Karpas-422 (cell line): ENCODE measurements around the gene CHRNA4. TPM values are rescaled to one million over a fixed set of nuclear protein-coding genes. Genes with fewer than 3 reads are reported as not detected.
"Not testable (repeated sequence)": the region's sequence is repeated elsewhere in the genome, so short reads cannot be mapped to it uniquely, and the experiment has no call there.

Experiments used
- DNase-seq: peaks from one replicate; pipeline ENCODE4 v3.0.0-alpha.2; 2015
- H2AFZ ChIP-seq: fragments of 200-600 bp; sonication (generic); 2 replicates; pipeline ENCODE4 v1.6.1; 2014; ENCODE audit warnings: antibody characterized with exemption, low read length, mixed read lengths
- H3K27ac ChIP-seq: fragments of 200-600 bp; sonication (generic); 2 replicates; pipeline ENCODE4 v1.5.1; 2014; ENCODE audit warnings: mild to moderate bottlenecking, low read length, moderate library complexity
- H3K27me3 ChIP-seq: fragments of 200-600 bp; sonication (generic); 2 replicates; pipeline ENCODE4 v1.6.1; 2014; ENCODE audit warnings: low read length, mixed read lengths
- H3K36me3 ChIP-seq: fragments of 200-600 bp; sonication (generic); 2 replicates; pipeline ENCODE4 v1.6.1; 2014; ENCODE audit warnings: low read length, mixed read lengths; ENCODE audit not compliant: insufficient read depth
- H3K4me1 ChIP-seq: fragments of 200-600 bp; sonication (generic); 2 replicates; pipeline ENCODE4 v1.6.1; 2014; ENCODE audit warnings: mild to moderate bottlenecking, low read length, mixed read lengths
- H3K4me2 ChIP-seq: fragments of 200-600 bp; sonication (generic); 2 replicates; pipeline ENCODE4 v1.6.1; 2014; ENCODE audit warnings: low read length, low read depth, mild to moderate bottlenecking; ENCODE audit not compliant: poor library complexity, severe bottlenecking
- H3K4me3 ChIP-seq: fragments of 200-600 bp; sonication (generic); 2 replicates; pipeline ENCODE4 v1.5.1; 2014; ENCODE audit warnings: mild to moderate bottlenecking, antibody characterized with exemption, low read length, mixed read lengths
- H3K79me2 ChIP-seq: fragments of 200-600 bp; sonication (generic); 2 replicates; pipeline ENCODE4 v1.6.1; 2014; ENCODE audit warnings: mild to moderate bottlenecking, low read length, mixed read lengths
- H3K9ac ChIP-seq: fragments of 200-600 bp; sonication (generic); 2 replicates; pipeline ENCODE4 v1.6.0; 2014; ENCODE audit warnings: low read length
- H3K9me2 ChIP-seq: fragments of 200-600 bp; sonication (generic), shearing (Covaris generic); replicated peaks from 2 replicates; pipeline ENCODE4 v1.6.0; 2014; ENCODE audit warnings: mild to moderate bottlenecking, low read length, moderate library complexity; ENCODE audit not compliant: insufficient read depth
- H3K9me3 ChIP-seq: fragments of 300-700, 200-600 bp; sonication (generic); 2 replicates; pipeline ENCODE4 v1.6.1; 2014; ENCODE audit warnings: low read length, mixed read lengths
- H4K20me1 ChIP-seq: fragments of 200-600 bp; sonication (generic); 2 replicates; pipeline ENCODE4 v1.6.1; 2014; ENCODE audit warnings: mild to moderate bottlenecking, antibody characterized with exemption, low read length, low read depth; ENCODE audit not compliant: insufficient read depth
- total RNA-seq: library from RNA; depleted of rRNA; stranded (reverse); fragments of >200 nt; shearing (Covaris generic); gene quantifications from 2 replicates; pipeline ENCODE4 v1.2.3, GENCODE V29; 2014; ENCODE audit warnings: low replicate concordance

Gene CHRNA4
- total RNA-seq, 1 experiment from 2014 or later: not detected

DNA sequence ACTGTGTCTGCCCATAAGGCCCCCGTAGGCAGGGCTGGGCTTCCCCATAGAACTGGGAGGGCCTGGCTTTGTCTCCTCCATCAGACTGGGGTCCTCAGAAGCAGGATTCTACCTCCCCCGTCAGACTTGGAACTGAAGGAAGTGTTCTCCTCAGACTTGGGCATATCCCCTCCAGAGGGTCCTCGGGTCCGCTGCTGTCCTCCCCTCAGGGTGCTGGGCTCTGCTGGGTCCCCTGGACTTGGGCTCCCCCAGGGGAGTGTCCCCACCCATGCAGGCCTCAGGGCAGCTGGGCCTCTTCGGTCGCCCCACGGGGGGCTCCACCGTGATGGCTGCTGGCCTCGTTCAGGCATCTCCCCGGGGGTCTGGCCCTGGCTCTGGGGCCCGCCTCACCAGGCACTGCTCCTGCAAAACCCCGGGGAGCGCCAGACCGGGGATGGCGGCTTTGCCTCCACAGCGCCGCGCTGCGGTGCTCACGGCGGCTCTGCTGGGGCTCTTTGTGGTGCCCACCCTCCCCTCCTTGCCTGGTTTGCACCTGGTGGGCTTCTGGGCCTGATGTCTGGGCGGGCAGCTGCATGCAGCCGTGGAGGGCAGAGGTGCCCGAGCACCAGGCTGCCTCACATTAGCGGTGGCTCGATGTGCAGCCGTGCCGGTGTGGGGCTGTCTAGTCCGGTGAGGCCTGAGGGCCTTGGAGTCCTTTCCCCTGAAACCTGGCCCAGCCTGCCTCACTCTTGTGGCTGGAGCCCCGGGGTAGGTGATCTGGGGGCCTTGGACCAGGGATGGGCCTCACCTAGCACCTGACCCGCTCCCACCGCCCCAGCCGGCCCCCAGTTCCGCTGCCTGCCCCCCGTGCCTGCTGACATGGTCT lies 54.2 kb downstream of the CHRNA4 start:
- Histone ChIP-seq H4K20me1 (no peaks in the 10 kb centered on the region), H3K4me2 (no peak overlapping the region), H3K9me3 (no peaks in the 10 kb centered on the region), H2AFZ (no peak overlapping the region), H3K27me3 (no peaks in the 10 kb centered on the region), H3K9me2 (no peaks in the 10 kb centered on the region), H3K27ac (no peak overlapping the region), H3K36me3 (no peaks in the 10 kb centered on the region), H3K9ac (no peak overlapping the region), H3K4me1 (peaks cover 4% of the 10 kb centered on the region; the same call in 1 of the 2 replicates), H3K4me3 (no peak overlapping the region), H3K79me2 (no peaks in the 10 kb centered on the region)
- no peak for DNase-seq

- not testable (repeated sequence) for H3K9me3 ChIP-seq, H3K4me3 ChIP-seq, H3K4me1 ChIP-seq, H3K27me3 ChIP-seq, H4K20me1 ChIP-seq, H3K4me2 ChIP-seq, H3K79me2 ChIP-seq, H3K9me2 ChIP-seq, H3K9ac ChIP-seq, H3K36me3 ChIP-seq, H3K27ac ChIP-seq, H2AFZ ChIP-seq, DNase-seq
Observed at GRCh38 chr20:63305933-63306672, 55.0 kb downstream of the CHRNA4 start.

GRCh38 chr20:63305393-63305792 lies 55.8 kb downstream of the CHRNA4 start:
- Histone ChIP-seq H3K4me3 (no peak overlapping the region), H3K4me1 (no peaks in the 10 kb centered on the region), H3K27me3 (no peaks in the 10 kb centered on the region), H3K4me2 (no peak overlapping the region), H3K9me2 (no peaks in the 10 kb centered on the region), H2AFZ (no peak overlapping the region), H3K9ac (no peak overlapping the region), H3K27ac (no peak overlapping the region), H3K79me2 (no peaks in the 10 kb centered on the region), H3K36me3 (no peaks in the 10 kb centered on the region), H4K20me1 (no peaks in the 10 kb centered on the region), H3K9me3 (no peaks in the 10 kb centered on the region)
- no peak for DNase-seq

- Histone ChIP-seq H3K9ac (no peak overlapping the region), H3K27ac (no peak overlapping the region), H3K9me3 (no peaks in the 10 kb centered on the region), H3K4me3 (no peak overlapping the region), H3K9me2 (no peaks in the 10 kb centered on the region), H3K79me2 (no peaks in the 10 kb centered on the region), H4K20me1 (no peaks in the 10 kb centered on the region), H2AFZ (no peak overlapping the region), H3K27me3 (no peaks in the 10 kb centered on the region), H3K4me1 (no peaks in the 10 kb centered on the region), H3K4me2 (no peak overlapping the region), H3K36me3 (no peaks in the 10 kb centered on the region)
- DNase-seq: no peak
Observed at GRCh38 chr20:63303095-63303666, 58.0 kb downstream of the CHRNA4 start.

DNA sequence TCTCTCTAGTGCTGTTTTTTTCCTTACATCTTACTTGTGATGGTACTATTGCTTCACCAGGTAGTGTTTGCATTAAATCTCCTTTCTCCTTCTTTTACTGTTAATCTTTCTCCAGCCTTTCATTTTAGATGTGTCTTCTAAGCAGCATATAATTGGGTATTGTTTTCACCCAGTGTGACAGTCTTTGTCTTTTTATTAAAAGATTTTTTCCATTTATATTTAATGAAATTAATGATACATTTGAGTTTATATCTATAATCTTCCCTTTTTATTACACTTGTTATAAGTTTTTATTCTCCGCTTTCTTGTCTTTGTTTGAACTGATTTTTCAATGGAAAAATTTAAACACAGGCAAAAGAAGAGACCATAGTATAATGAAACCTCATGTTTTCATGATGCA lies 59.5 kb downstream of the CHRNA4 start:
- Histone ChIP-seq H3K27me3 (no peaks in the 10 kb centered on the region), H2AFZ (no peak overlapping the region), H3K9ac (no peak overlapping the region), H3K27ac (no peak overlapping the region), H3K79me2 (no peaks in the 10 kb centered on the region), H3K4me3 (no peak overlapping the region), H3K9me3 (no peaks in the 10 kb centered on the region), H3K9me2 (no peaks in the 10 kb centered on the region), H3K36me3 (no peaks in the 10 kb centered on the region), H3K4me2 (no peak overlapping the region), H4K20me1 (no peaks in the 10 kb centered on the region), H3K4me1 (peaks cover 12% of the 10 kb centered on the region)
- no peak for DNase-seq

DNA sequence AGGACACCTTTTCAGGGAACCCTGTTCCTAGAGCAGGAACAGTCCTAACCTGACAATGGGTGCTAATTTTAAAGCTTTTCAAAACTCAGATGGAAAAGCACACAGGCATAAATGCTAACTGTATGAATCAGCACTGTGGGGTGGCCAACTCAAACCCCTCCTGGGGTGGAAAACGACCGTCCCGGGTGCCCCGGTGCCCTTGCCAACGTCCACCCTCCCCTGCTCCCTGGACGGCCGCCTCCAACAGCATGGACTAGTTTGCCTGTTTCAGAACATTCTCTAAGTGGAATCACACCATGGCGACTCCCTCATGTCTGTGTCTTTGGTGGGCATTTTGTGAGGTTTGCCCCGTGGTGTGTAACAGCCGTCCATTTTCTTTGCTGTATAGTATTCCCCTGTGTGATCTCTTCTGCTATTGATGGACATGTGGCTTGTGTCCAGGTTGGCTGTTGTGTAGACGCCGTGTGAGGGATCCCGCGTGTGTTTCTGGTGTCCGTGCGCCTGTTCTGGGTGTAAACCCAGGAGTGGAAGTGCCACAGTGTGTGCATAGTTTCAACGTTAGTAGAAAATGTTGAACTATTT lies 62.3 kb downstream of the CHRNA4 start:
- H3K9me3 ChIP-seq: no peaks in the 10 kb centered on the region
- H3K79me2 ChIP-seq: no peaks in the 10 kb centered on the region
- H3K9me2 ChIP-seq: no peaks in the 10 kb centered on the region
- H4K20me1 ChIP-seq: no peaks in the 10 kb centered on the region
- no peaks in the 10 kb centered on the region for H3K27me3 ChIP-seq
- peaks cover 22% of the 10 kb centered on the region for H3K4me1 ChIP-seq
- no peak overlapping the region for H3K4me3 ChIP-seq
- no peak overlapping the region for H3K9ac ChIP-seq
- no peak for DNase-seq
- H3K36me3 ChIP-seq: no peaks in the 10 kb centered on the region
- H3K4me2 ChIP-seq: no peak overlapping the region
- H3K27ac ChIP-seq: no peak overlapping the region
- no peak overlapping the region for H2AFZ ChIP-seq

- no peaks in the 10 kb centered on the region for H3K27me3 ChIP-seq
Observed at GRCh38 chr20:63297796-63298572, 63.2 kb downstream of the CHRNA4 start.

More at GRCh38 chr20:63297796-63298572, 63.2 kb downstream of the CHRNA4 start:
- Histone ChIP-seq H4K20me1 (no peaks in the 10 kb centered on the region), H3K27ac (no peak overlapping the region), H3K4me2 (peak overlapping the region; percentile 35), H3K9ac (no peak overlapping the region; the same call in 1 of the 2 replicates), H3K9me2 (no peaks in the 10 kb centered on the region), H2AFZ (no peak overlapping the region), H3K36me3 (no peaks in the 10 kb centered on the region), H3K9me3 (no peaks in the 10 kb centered on the region), H3K4me3 (no peak overlapping the region), H3K4me1 (peaks cover 22% of the 10 kb centered on the region), H3K79me2 (no peaks in the 10 kb centered on the region)
- no peak for DNase-seq
